GM19467 (cell line): ENCODE measurements around the gene PFN3.

Experiments used
- ATAC-seq: cut with Tn5 transposase; IDR thresholded peaks from one replicate; pipeline ENCODE4 v1.9.1; 2021; ENCODE audit warnings: mild to moderate bottlenecking, moderate library complexity; ENCODE audit not compliant: unreplicated experiment

Gene PFN3

GRCh38 chr5:177396807-177397206 lies 3.7 kb downstream of the PFN3 start:
- no peak for ATAC-seq

- no peak for ATAC-seq
Measured at GRCh38 chr5:177396078-177396477, 4.4 kb downstream of the PFN3 start.

GRCh38 chr5:177393990-177394389 lies 6.5 kb downstream of the PFN3 start:
- ATAC-seq: no peak

DNA sequence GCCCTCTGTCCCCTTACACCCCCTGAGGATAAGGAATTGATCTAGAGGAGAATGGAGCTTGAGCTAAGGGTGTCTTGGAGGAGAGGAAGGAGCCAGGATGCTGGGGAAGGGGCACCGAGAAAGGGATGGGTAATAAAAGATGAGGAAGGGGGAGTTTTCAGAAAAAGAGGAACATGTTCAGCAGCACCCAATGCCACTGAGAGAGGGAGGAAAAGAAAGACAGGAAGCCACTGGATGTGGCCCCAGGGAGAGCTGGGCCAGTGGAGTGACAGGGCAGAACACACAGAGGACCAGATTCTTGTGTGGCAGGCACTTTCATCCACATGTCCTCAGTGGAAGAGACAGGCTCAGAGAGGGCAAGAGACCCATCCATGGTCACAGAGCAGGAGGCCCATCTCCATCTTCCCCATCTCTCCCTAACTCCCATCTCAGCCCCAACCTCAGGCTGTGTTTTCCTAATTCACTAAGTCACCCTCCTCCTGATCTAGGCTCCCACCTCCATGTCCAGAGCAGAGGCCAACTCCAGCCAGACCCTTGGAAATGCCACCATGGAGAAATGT lies 7.2 kb downstream of the PFN3 start:
- no peak for ATAC-seq

DNA sequence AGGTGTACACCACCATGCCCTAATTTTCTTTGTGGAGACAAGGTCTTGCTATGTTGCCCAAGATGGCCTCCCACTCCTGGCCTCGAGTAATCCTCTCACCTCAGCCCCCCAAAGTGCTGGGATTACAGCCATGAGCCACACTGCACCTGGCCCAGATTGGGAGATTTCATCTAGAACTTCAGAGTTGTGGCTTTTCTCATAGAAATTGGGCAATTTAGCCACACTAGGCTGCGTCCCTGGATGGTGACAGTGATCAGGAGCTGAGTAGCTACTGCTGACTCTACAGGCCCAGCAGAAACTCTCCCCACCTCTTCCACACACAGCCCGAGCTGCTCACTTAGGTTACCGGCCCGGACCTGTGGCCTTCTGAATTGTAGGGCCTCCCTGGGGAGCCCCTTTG lies 7.7 kb downstream of the PFN3 start:
- ATAC-seq: no peak

- ATAC-seq: peak; percentile 69
Measured at GRCh38 chr5:177390363-177391300, 9.8 kb downstream of the PFN3 start.

- ATAC-seq: no peak
Measured at GRCh38 chr5:177389241-177390169, 11.0 kb downstream of the PFN3 start.

GRCh38 chr5:177388521-177389052 lies 11.9 kb downstream of the PFN3 start:
- no peak for ATAC-seq

DNA sequence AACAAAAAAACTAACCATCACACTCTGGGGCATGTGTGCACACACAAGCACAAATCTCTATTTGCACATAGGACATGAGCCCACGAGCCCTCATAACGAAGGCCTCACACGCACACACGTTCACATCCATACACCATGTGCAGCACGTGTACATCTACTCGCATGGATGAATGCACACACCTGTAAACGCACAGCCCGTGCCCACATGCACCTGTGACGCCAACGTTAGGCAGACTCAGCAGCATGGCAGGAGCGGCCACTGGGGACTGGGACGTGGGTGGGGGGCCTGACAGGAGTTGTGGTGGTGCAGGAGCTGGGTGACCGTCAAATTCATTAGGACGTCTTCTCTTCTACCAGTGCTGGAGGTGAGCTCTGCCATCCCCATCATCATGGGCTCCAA lies 13.1 kb downstream of the PFN3 start:
- no peak for ATAC-seq

- no peak for ATAC-seq
Measured at GRCh38 chr5:177386542-177386941, 13.9 kb downstream of the PFN3 start.

DNA sequence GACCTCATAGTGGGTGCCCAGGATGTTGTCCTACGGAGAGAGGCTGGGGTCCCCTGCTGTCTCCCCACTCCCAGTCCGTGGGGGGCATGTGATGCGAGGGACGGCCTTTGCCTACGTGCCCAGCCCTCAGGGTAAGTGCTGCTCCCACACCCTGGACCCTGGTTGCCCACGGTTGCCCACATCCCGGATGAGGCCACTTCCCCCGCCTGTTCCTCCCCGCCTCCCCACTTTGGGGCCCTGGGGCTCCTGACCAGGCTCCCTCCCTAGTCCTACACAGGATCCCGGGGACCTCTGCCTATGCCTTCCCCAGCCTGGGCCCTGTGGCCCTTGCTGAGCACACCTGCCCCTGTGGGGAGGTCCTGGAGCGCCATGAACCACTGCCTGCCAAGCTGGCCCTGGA lies 14.7 kb downstream of the PFN3 start:
- ATAC-seq: no peak

- ATAC-seq: no peak
Measured at GRCh38 chr5:177384134-177384533, 16.3 kb downstream of the PFN3 start, which contains the start of gene SLC34A1. Gene SLC34A1 (plus strand): TSS chr5:177384434. CDS start chr5:177385742, 1,308 bp downstream.

DNA sequence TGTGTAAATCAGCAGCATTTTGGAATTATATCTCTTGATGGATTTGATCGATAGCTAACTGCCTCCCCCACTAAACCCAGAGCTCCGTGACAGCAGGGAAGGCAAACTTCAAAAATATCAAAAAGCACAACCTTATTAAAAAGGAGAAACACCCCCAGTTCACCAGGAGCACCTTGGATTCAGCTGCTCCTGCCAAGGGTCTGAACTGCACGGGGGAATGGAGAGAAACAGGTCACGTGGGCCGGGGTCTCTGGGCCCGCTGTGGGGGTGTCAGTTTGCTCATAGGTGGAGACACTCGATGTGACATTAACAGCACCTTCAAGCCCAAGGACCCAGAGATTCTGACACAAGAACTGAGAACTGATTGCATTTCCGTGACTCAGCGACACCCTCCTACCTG lies 17.3 kb downstream of the PFN3 start:
- no peak for ATAC-seq

GRCh38 chr5:177382423-177383029 lies 17.9 kb downstream of the PFN3 start:
- ATAC-seq: no peak

DNA sequence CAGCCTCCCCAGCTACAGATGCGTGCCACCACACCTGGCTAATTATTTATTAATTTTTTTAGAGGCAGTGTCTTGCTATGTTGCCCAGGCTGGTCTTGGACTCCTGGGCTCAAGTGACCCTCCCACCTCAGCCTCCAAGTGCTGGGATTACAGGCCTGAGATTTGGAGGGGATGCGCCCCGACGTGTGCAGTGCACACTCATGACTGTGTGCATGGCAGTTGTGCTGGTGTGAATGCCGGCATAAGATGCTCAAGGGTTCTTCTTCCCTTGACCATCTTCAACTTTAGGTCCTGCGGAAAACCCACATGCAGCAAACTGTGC lies 19.7 kb downstream of the PFN3 start:
- no peak for ATAC-seq

- ATAC-seq: no peak
Measured at GRCh38 chr5:177378884-177379883, 21.3 kb downstream of the PFN3 start.

DNA sequence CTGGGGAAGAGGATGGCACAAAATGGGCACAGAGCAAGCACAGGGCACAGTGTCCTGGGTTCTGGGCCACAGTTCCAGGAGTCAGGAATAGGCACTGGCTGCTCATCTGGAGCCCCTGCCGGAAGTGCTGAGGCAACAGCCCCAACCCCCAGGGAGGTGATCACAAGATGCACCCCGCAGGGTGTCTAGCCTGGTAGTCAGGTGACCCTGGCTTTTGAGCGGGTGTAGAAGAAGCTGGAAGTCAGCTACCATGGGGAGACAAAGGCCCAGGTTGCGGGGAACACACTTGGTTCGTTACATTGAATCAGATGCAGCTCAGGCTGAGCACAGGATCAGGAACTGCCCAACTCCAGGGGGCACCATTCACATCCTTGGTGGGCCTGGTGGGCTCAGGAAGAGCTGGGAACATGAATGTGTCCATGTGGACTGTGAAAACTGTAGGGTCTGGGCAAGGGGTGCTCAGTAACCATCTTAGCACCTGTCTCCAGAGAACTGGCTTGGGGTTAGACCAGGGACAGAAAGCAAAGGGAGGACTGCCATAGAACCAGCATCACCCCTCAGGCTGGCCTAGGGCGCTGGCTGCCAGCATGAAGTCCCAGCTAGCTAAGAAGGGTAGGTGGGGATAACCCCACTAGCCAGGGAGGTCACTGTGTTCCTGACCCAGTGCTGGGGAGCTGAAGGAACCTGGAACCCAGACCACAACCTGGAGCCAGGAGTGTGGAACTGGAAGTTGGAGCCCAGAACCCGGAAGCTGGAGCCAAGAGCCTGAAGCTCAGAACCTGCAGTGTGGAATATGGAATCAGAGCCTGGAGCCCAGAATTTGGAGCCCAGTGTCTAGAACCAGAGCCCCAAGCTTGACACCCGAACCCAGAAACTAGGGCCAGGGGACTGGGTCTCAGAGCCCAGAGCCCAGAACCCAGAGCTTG lies 22.3 kb downstream of the PFN3 start:
- ATAC-seq: no peak

DNA sequence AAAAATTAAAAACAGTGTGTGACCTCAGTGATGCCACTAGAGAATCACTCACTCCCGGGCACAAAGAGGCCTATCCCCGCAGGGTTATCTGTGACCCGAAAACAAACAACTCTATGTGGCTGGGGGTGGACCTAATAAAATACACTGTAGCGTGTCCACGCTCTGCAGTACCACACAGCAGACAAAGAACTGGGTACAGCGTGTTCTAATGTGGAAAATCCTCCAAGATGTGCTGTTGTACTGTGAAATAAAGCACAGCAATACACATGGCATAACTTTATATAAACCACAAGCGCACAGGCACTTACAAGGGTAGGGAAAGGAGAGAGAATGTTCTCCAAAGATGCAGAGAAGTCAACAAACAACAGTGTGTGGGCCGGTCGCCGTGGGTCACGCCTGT lies 24.4 kb downstream of the PFN3 start:
- no peak for ATAC-seq
